H9 (cell line): ENCODE results near the gene TFR2. TPM values are rescaled to one million over a fixed set of nuclear protein-coding genes. Genes with fewer than 3 reads are reported as not detected.

Source experiments
- DNase-seq: peaks from one replicate; pipeline ENCODE4 v3.0.0-alpha.2; 2017
- H2AFZ ChIP-seq: one replicate; pipeline ENCODE4 v1.6.1; 2013; ENCODE audit warnings: mild to moderate bottlenecking, low read length, control low read depth, moderate library complexity
- H2AK5ac ChIP-seq: 2 replicates; pipeline ENCODE4 v1.6.1; 2013; ENCODE audit warnings: low read length, control low read depth, mixed read lengths; ENCODE audit not compliant: insufficient read length
- H2BK120ac ChIP-seq: one replicate; pipeline ENCODE4 v1.6.1; 2013; ENCODE audit warnings: low read depth, mild to moderate bottlenecking, low read length, control low read depth, inconsistent platforms; ENCODE audit not compliant: poor library complexity, severe bottlenecking
- H2BK12ac ChIP-seq: 2 replicates; pipeline ENCODE4 v1.6.1; 2013; ENCODE audit warnings: low read length, control low read depth, mixed read lengths, low read depth; ENCODE audit not compliant: insufficient read length
- H2BK15ac ChIP-seq: 2 replicates; pipeline ENCODE4 v1.6.1; 2013; ENCODE audit warnings: low read depth, low read length, control low read depth
- H2BK20ac ChIP-seq: one replicate; pipeline ENCODE4 v1.6.1; 2013; ENCODE audit warnings: low read depth, mild to moderate bottlenecking, low read length, control low read depth, inconsistent platforms; ENCODE audit not compliant: poor library complexity, severe bottlenecking
- H2BK5ac ChIP-seq: 2 replicates; pipeline ENCODE4 v1.6.1; 2013; ENCODE audit warnings: low read length, control low read depth, mixed read lengths; ENCODE audit not compliant: insufficient read length
- H3K14ac ChIP-seq: 2 replicates; pipeline ENCODE4 v1.6.1; 2013; ENCODE audit warnings: low read length, control low read depth; ENCODE audit not compliant: insufficient read depth
- H3K18ac ChIP-seq: 2 replicates; pipeline ENCODE4 v1.6.1; 2013; ENCODE audit warnings: low read depth, mild to moderate bottlenecking, mixed read lengths, low read length, control low read depth; ENCODE audit not compliant: insufficient read length
- H3K23ac ChIP-seq: 2 replicates; pipeline ENCODE4 v1.6.1; 2013; ENCODE audit warnings: low read length, control low read depth, mixed read lengths, low read depth; ENCODE audit not compliant: insufficient read length
- H3K23me2 ChIP-seq: 2 replicates; pipeline ENCODE4 v1.6.1; 2013; ENCODE audit warnings: low read depth, mild to moderate bottlenecking, mixed read lengths, low read length, control low read depth; ENCODE audit not compliant: insufficient read length, poor library complexity, severe bottlenecking
- H3K27ac ChIP-seq: 2 replicates; pipeline ENCODE4 v1.5.1; 2013; ENCODE audit warnings: low read length, control low read depth, mixed read lengths, low read depth; ENCODE audit not compliant: insufficient read length
- H3K27me3 ChIP-seq: 2 replicates; pipeline ENCODE4 v1.6.1; 2013; ENCODE audit warnings: low read length, control low read depth, inconsistent platforms; ENCODE audit not compliant: insufficient read depth
- H3K4ac ChIP-seq: 2 replicates; pipeline ENCODE4 v1.6.1; 2013; ENCODE audit warnings: low read depth, mild to moderate bottlenecking, control low read depth, inconsistent platforms, low read length, moderate library complexity
- H3K4me1 ChIP-seq: 2 replicates; pipeline ENCODE4 v1.6.1; 2013; ENCODE audit warnings: low read length, control low read depth, inconsistent platforms; ENCODE audit not compliant: insufficient read depth
- H3K4me2 ChIP-seq: 2 replicates; pipeline ENCODE4 v1.6.1; 2013; ENCODE audit warnings: low read length, control low read depth, mixed read lengths; ENCODE audit not compliant: insufficient read length, insufficient read depth
- H3K56ac ChIP-seq: 2 replicates; pipeline ENCODE4 v1.6.1; 2013; ENCODE audit warnings: low read depth, mild to moderate bottlenecking, mixed read lengths, low read length, control low read depth; ENCODE audit not compliant: insufficient read length
- H3K79me1 ChIP-seq: 2 replicates; pipeline ENCODE4 v1.6.1; 2013; ENCODE audit warnings: low read depth, mild to moderate bottlenecking, moderate library complexity, low read length, control low read depth, inconsistent platforms; ENCODE audit not compliant: insufficient read depth, poor library complexity, severe bottlenecking
- H3K79me2 ChIP-seq: 2 replicates; pipeline ENCODE4 v1.6.1; 2013; ENCODE audit warnings: low read length, control low read depth, inconsistent platforms; ENCODE audit not compliant: insufficient read depth
- H3K9ac ChIP-seq: 2 replicates; pipeline ENCODE4 v1.6.1; 2013; ENCODE audit warnings: low read length, control low read depth, mixed read lengths; ENCODE audit not compliant: insufficient read length; ENCODE audit errors: extremely low read depth
- H3K9me3 ChIP-seq: one replicate; pipeline ENCODE4 v1.6.1; 2013; ENCODE audit warnings: low read depth, low read length, inconsistent platforms; ENCODE audit not compliant: control insufficient read depth
- H3T11ph ChIP-seq: one replicate; pipeline ENCODE4 v1.6.1; 2013; ENCODE audit warnings: mild to moderate bottlenecking, low read length, control low read depth, inconsistent platforms
- H4K20me1 ChIP-seq: one replicate; pipeline ENCODE4 v1.6.1; 2013; ENCODE audit not compliant: control insufficient read depth, insufficient read length, insufficient read depth
- H4K5ac ChIP-seq: 2 replicates; pipeline ENCODE4 v1.6.1; 2013; ENCODE audit warnings: low read depth, mild to moderate bottlenecking, mixed read lengths, low read length, control low read depth; ENCODE audit not compliant: insufficient read length
- H4K8ac ChIP-seq: replicated peaks from 2 replicates; pipeline ENCODE4 v1.6.1; 2013; ENCODE audit warnings: low read length, control low read depth, mixed read lengths, low read depth; ENCODE audit not compliant: insufficient read length
- H4K91ac ChIP-seq: 2 replicates; pipeline ENCODE4 v1.6.1; 2013; ENCODE audit warnings: low read depth, mild to moderate bottlenecking, moderate library complexity, mixed read lengths, low read length, control low read depth; ENCODE audit not compliant: insufficient read length
- H3K27ac Mint-ChIP-seq, 3 experiments: 2 replicates in 2 of 3; 3 replicates in 1 of 3; pipeline ENCODE4 v1.8.0; 2020 to 2021; ENCODE audit warnings: mixed read lengths in 3 of 3, mild to moderate bottlenecking in 1 of 3, moderate library complexity in 1 of 3
- H3K27me3 Mint-ChIP-seq: 2 replicates; pipeline ENCODE4 v1.8.0; 2021; ENCODE audit warnings: low read depth, mild to moderate bottlenecking, moderate library complexity, mixed read lengths
- H3K36me3 Mint-ChIP-seq, 3 experiments: 2 replicates in 2 of 3; 3 replicates in 1 of 3; pipeline ENCODE4 v1.8.0; 2020 to 2021; ENCODE audit warnings: low read depth in 3 of 3, mixed read lengths in 3 of 3; ENCODE audit not compliant: insufficient read depth in 1 of 3
- H3K4me1 Mint-ChIP-seq, 2 experiments: 2 replicates each; pipeline ENCODE4 v1.8.0; 2020; ENCODE audit warnings: mixed read lengths in 2 of 2
- H3K4me3 Mint-ChIP-seq, 2 experiments: 2 replicates in 1 of 2; 3 replicates in 1 of 2; pipeline ENCODE4 v1.8.0; 2020 to 2021; ENCODE audit warnings: mild to moderate bottlenecking in 2 of 2, mixed read lengths in 2 of 2, moderate library complexity in 1 of 2
- H3K9me3 Mint-ChIP-seq, 2 experiments: 2 replicates in 1 of 2; 3 replicates in 1 of 2; pipeline ENCODE4 v1.8.0; 2020; ENCODE audit warnings: mild to moderate bottlenecking in 2 of 2, mixed read lengths in 2 of 2, moderate library complexity in 1 of 2
- WGBS: extraction: QIAGEN DNeasy Blood & Tissue Kit; methylation state at CpG from one replicate; pipeline ENCODE4 v1.1.7; 2013; ENCODE audit warnings: missing lambda C conversion rate, low lambda C conversion rate, mixed read lengths; ENCODE audit not compliant: insufficient read length; ENCODE audit errors: extremely low coverage; 5-methylcytosine and 5-hydroxymethylcytosine counted together
- total RNA-seq: library from RNA; stranded (reverse); gene quantifications from 2 replicates; pipeline ENCODE4 v1.2.1, GENCODE V29; 2021
- TF ChIP-seq, protein P1 (sequence below): fragments of 200-600 bp; sonication (generic); conservative IDR thresholded peaks from 3 replicates; pipeline ENCODE4 v1.8.0; 2021; ENCODE audit warnings: antibody characterized with exemption, mild to moderate bottlenecking

TFR2 gene
- total RNA-seq, 1 experiment from 2014 or later = 2.3 TPM

DNA sequence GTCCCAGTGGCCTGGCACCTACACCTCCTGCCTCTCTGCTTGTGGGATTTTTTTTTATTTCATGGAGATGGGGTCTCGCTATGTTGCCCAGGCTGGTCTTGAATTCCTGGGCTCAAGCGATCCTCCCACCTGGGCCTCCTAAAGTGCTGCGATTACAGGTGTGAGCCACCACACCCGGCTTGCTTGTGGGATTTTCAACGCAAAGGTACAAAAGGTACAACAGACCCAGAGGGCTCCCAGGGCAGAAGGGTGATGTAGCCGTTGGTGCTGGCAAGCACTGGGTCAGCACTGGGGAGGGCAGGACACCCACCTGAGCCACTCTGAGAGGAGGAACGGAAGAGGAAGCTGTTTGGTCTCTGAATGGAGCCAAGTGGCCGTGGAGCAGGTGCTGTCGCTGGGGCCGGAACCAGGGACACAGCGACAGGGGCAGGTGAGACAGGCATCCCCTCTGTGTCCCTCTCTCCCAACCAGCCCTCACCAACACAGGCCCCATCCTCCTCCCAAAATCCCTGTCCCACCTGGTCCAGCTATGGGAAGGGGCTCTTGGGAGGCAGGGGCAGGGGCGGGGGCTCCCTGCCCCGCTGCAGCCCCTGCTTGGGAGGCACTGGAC is 64.9 kb downstream of the TFR2 start:
- H2BK12ac ChIP-seq = no peak overlapping the region
- no peak overlapping the region for H2BK15ac ChIP-seq
- H3K4me1 Mint-ChIP-seq = peaks cover 11% of the 10 kb centered on the region in 2 experiments
- H3K4me3 Mint-ChIP-seq = no peak overlapping the region
- H4K91ac ChIP-seq = no peak overlapping the region
- no peak overlapping the region for H4K5ac ChIP-seq
- no peak overlapping the region for H3K14ac ChIP-seq
- H2AFZ ChIP-seq = no peak overlapping the region
- H3K4me1 ChIP-seq = peaks cover 4% of the 10 kb centered on the region; the same call in 1 of the 2 replicates
- H3K27me3 Mint-ChIP-seq = no peaks in the 10 kb centered on the region
- H3K27me3 ChIP-seq = no peaks in the 10 kb centered on the region
- no peak overlapping the region for H3K27ac ChIP-seq
- no peak overlapping the region for H2BK5ac ChIP-seq
- H2BK20ac ChIP-seq = no peak overlapping the region
- no peaks in the 10 kb centered on the region for H3K9me3 ChIP-seq
- no peaks in the 10 kb centered on the region for H3K79me2 ChIP-seq
- TF ChIP-seq, protein P1, sequence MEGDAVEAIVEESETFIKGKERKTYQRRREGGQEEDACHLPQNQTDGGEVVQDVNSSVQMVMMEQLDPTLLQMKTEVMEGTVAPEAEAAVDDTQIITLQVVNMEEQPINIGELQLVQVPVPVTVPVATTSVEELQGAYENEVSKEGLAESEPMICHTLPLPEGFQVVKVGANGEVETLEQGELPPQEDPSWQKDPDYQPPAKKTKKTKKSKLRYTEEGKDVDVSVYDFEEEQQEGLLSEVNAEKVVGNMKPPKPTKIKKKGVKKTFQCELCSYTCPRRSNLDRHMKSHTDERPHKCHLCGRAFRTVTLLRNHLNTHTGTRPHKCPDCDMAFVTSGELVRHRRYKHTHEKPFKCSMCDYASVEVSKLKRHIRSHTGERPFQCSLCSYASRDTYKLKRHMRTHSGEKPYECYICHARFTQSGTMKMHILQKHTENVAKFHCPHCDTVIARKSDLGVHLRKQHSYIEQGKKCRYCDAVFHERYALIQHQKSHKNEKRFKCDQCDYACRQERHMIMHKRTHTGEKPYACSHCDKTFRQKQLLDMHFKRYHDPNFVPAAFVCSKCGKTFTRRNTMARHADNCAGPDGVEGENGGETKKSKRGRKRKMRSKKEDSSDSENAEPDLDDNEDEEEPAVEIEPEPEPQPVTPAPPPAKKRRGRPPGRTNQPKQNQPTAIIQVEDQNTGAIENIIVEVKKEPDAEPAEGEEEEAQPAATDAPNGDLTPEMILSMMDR = no peak
- no peak overlapping the region for H3T11ph ChIP-seq
- H3K36me3 Mint-ChIP-seq = peaks cover 13 to 27% (median 23%) of the 10 kb centered on the region in 3 experiments; a peak in 6 of 7 replicates
- no peak overlapping the region for H4K8ac ChIP-seq
- H3K9me3 Mint-ChIP-seq = no peaks in the 10 kb centered on the region
- DNase-seq = peak; percentile 12
- H3K79me1 ChIP-seq = no peaks in the 10 kb centered on the region
- no peak overlapping the region for H3K18ac ChIP-seq
- H4K20me1 ChIP-seq = no peaks in the 10 kb centered on the region
- no peak overlapping the region for H3K4ac ChIP-seq
- H3K23ac ChIP-seq = no peak overlapping the region
- no peak overlapping the region for H2AK5ac ChIP-seq
- H3K4me2 ChIP-seq = no peak overlapping the region
- no peak overlapping the region for H2BK120ac ChIP-seq
- no peak overlapping the region for H3K56ac ChIP-seq
- no peak overlapping the region for H3K9ac ChIP-seq
- H3K23me2 ChIP-seq = no peaks in the 10 kb centered on the region
- no peak overlapping the region for H3K27ac Mint-ChIP-seq
- WGBS = no CpG with 5 or more reads among the region's 13 CpGs
